HG03060 (cell line): ENCODE measurements around the gene ENOPH1.

Experiments
- ATAC-seq: cut with Tn5 transposase; IDR thresholded peaks from one replicate; pipeline ENCODE4 v1.9.1; 2021; ENCODE audit warnings: low read depth, moderate number of reproducible peaks; ENCODE audit not compliant: unreplicated experiment

The ENOPH1 gene

GRCh38 chr4:82500435-82501153 lies 70.2 kb downstream of the ENOPH1 start:
- ATAC-seq, result no peak

- ATAC-seq, result no peak
These were observed 70.7 kb downstream of the ENOPH1 start for GRCh38 chr4:82501154-82501442.

- ATAC-seq, result no peak
These were observed 77.6 kb downstream of the ENOPH1 start for GRCh38 chr4:82508011-82508410.

GRCh38 chr4:82508806-82509428 lies 78.5 kb downstream of the ENOPH1 start:
- ATAC-seq, result no peak

GRCh38 chr4:82510216-82510615 lies 79.8 kb downstream of the ENOPH1 start:
- no peak for ATAC-seq
